Globus pallidus (tissue), 1 donor: Measurements from ENCODE around the gene PNMT.
A peak's percentile ranks its signal among the peaks of the same experiment; 100 is the strongest.

Source experiments
- DNase-seq: peaks from one replicate; pipeline ENCODE4 v3.0.0-alpha.2; 2015; ENCODE audit warnings: low spot score

Gene PNMT

GRCh38 chr17:39669897-39670735, 1.9 kb downstream of the PNMT start:
- no peak for DNase-seq

- DNase-seq, result no peak
Observed at GRCh38 chr17:39670746-39671145, 2.5 kb downstream of the PNMT start.

- DNase-seq, result no peak
Observed at GRCh38 chr17:39671651-39672521, 3.6 kb downstream of the PNMT start.

GRCh38 chr17:39672522-39673334, 4.5 kb downstream of the PNMT start:
- DNase-seq, result no peak

GRCh38 chr17:39673335-39674081, 5.3 kb downstream of the PNMT start:
- no peak for DNase-seq

GRCh38 chr17:39674179-39674578, 5.9 kb downstream of the PNMT start:
- DNase-seq, result no peak

GRCh38 chr17:39674702-39675389, 6.6 kb downstream of the PNMT start:
- DNase-seq, result no peak

- DNase-seq, result no peak
Observed at GRCh38 chr17:39675390-39676082, 7.3 kb downstream of the PNMT start.

- DNase-seq, result no peak
Observed at GRCh38 chr17:39676198-39676819, 8.1 kb downstream of the PNMT start.

- no peak for DNase-seq
Observed at GRCh38 chr17:39677072-39677471, 8.8 kb downstream of the PNMT start.

GRCh38 chr17:39677542-39678339, 9.5 kb downstream of the PNMT start:
- DNase-seq, result peak; percentile 49

GRCh38 chr17:39678340-39679116, 10.3 kb downstream of the PNMT start:
- DNase-seq, result no peak

GRCh38 chr17:39679521-39680192, 11.4 kb downstream of the PNMT start:
- DNase-seq, result no peak

- DNase-seq, result no peak
Observed at GRCh38 chr17:39683295-39683939, 15.2 kb downstream of the PNMT start.

GRCh38 chr17:39684369-39685192, 16.3 kb downstream of the PNMT start:
- DNase-seq, result no peak

GRCh38 chr17:39687101-39687545, 18.9 kb downstream of the PNMT start:
- DNase-seq, result no peak
